PC-9 (cell line): Measurements from ENCODE around the gene CEP162. TPM values are rescaled to one million over a fixed set of nuclear protein-coding genes. Genes with fewer than 3 reads are reported as not detected.
"Not testable (repeated sequence)": the region's sequence is repeated elsewhere in the genome, so short reads cannot be mapped to it uniquely, and the experiment has no call there.

Experiments used
- BruUV-seq: library from RNA; stranded (reverse); fragments of 400-500 nt; replicated peaks from 2 replicates; lab custom pipeline; 2021; lab: Mats Ljungman, UMichigan
- CTCF ChIA-PET: fragments of 300-600 bp; sonication (Branson Sonifier 250); formaldehyde crosslinking; loops from one replicate; lab custom pipeline; 2022; ENCODE audit warnings: antibody characterized with exemption; lab: Charles Lee
- POLR2A ChIA-PET: fragments of 300-600 bp; sonication (Branson Sonifier 250); formaldehyde crosslinking; loops from one replicate; lab custom pipeline; 2022; ENCODE audit warnings: antibody characterized with exemption; ENCODE audit not compliant: unreplicated experiment; lab: Charles Lee
- DNase-seq, 2 experiments: peaks; one replicate each; pipeline versions ENCODE4 v3.0.0 to v3.0.0-alpha.2; 2015 to 2022; ENCODE audit warnings: mixed read lengths in 1 of 2
- H2AFZ ChIP-seq: fragments of 200-600 bp; sonication (generic); 2 replicates; pipeline ENCODE4 v1.8.1; 2017; ENCODE audit warnings: antibody characterized with exemption
- H3F3A ChIP-seq: fragments of 200-600 bp; sonication (generic); 2 replicates; pipeline ENCODE4 v1.8.1; 2017; ENCODE audit warnings: antibody characterized with exemption, mild to moderate bottlenecking, low read depth; ENCODE audit not compliant: insufficient read depth
- H3K27ac ChIP-seq: fragments of 200-600 bp; sonication (generic); 2 replicates; pipeline ENCODE4 v1.6.1; 2016; ENCODE audit warnings: mixed run types
- H3K27me3 ChIP-seq: fragments of 200-600 bp; sonication (generic); 2 replicates; pipeline ENCODE4 v1.6.1; 2016; ENCODE audit warnings: low read depth, mixed run types; ENCODE audit not compliant: insufficient read depth
- H3K36me3 ChIP-seq: fragments of 200-600 bp; sonication (generic); 2 replicates; pipeline ENCODE4 v1.6.1; 2016; ENCODE audit warnings: low read depth, mixed run types
- H3K4me1 ChIP-seq: fragments of 200-600 bp; sonication (generic); replicated peaks from 2 replicates; pipeline ENCODE4 v1.6.1; 2016; ENCODE audit warnings: mixed run types; ENCODE audit not compliant: insufficient read depth
- H3K4me2 ChIP-seq: fragments of 200-600 bp; sonication (generic); 2 replicates; pipeline ENCODE4 v1.6.1; 2017; ENCODE audit warnings: mixed run types
- H3K4me3 ChIP-seq: fragments of 200-600 bp; sonication (generic); 2 replicates; pipeline ENCODE4 v1.6.1; 2016; ENCODE audit warnings: mixed run types
- H3K79me2 ChIP-seq: fragments of 200-600 bp; sonication (generic); 2 replicates; pipeline ENCODE4 v1.6.1; 2017; ENCODE audit warnings: low read depth, mixed run types
- H3K9me2 ChIP-seq: fragments of 200-600 bp; sonication (generic); 2 replicates; pipeline ENCODE4 v1.8.1; 2017; ENCODE audit warnings: mild to moderate bottlenecking; ENCODE audit not compliant: insufficient read depth
- H3K9me3 ChIP-seq: fragments of 200-600 bp; sonication (generic); 2 replicates; pipeline ENCODE4 v1.8.1; 2016; ENCODE audit warnings: low read depth; ENCODE audit not compliant: insufficient read depth
- H4K20me1 ChIP-seq: fragments of 200-600 bp; sonication (generic); 2 replicates; pipeline ENCODE4 v1.8.1; 2017; ENCODE audit not compliant: insufficient read depth
- EZH2 ChIP-seq: fragments of 200-600 bp; sonication (generic); IDR thresholded peaks from 2 replicates; pipeline ENCODE4 v1.8.0; 2017; ENCODE audit warnings: antibody characterized with exemption, low read depth
- intact Hi-C: fragments of 100-400 bp; cut with micrococcal nuclease; formaldehyde crosslinking; loops from one replicate; pipeline ENCODE4 v1.10.0; 2022; ENCODE audit not compliant: unreplicated experiment
- total RNA-seq: library from RNA; stranded (reverse); gene quantifications from 2 replicates; pipeline ENCODE4 v1.2.3, GENCODE V29; 2021
- TF ChIP-seq, protein P1 (sequence below): fragments of 200-600 bp; sonication (generic); conservative IDR thresholded peaks from 2 replicates; pipeline ENCODE4 v1.6.1; 2017; ENCODE audit warnings: mixed run types, antibody characterized with exemption, mild to moderate bottlenecking, moderate library complexity

The CEP162 gene
- total RNA-seq, 1 experiment from 2014 or later = 5.8 TPM

- no peak overlapping the region for H3K27ac ChIP-seq
- no peaks in the 10 kb centered on the region for H4K20me1 ChIP-seq
- POLR2A ChIA-PET = interaction anchor here (0.6 kb wide), 1 partner anchor 500 kb away, joined by 10 read pairs; no protein-coding TSS in a partner anchor
- no peak for DNase-seq
- CTCF ChIA-PET = interaction anchor here (0.6 kb wide), 1 partner anchor 591 kb away, joined by 3 read pairs; no protein-coding TSS in a partner anchor
- peaks cover 6% of the 10 kb centered on the region; the same call in 1 of the 2 replicates for H3K4me1 ChIP-seq
- no peaks in the 10 kb centered on the region for H3F3A ChIP-seq
- TF ChIP-seq, protein P1, sequence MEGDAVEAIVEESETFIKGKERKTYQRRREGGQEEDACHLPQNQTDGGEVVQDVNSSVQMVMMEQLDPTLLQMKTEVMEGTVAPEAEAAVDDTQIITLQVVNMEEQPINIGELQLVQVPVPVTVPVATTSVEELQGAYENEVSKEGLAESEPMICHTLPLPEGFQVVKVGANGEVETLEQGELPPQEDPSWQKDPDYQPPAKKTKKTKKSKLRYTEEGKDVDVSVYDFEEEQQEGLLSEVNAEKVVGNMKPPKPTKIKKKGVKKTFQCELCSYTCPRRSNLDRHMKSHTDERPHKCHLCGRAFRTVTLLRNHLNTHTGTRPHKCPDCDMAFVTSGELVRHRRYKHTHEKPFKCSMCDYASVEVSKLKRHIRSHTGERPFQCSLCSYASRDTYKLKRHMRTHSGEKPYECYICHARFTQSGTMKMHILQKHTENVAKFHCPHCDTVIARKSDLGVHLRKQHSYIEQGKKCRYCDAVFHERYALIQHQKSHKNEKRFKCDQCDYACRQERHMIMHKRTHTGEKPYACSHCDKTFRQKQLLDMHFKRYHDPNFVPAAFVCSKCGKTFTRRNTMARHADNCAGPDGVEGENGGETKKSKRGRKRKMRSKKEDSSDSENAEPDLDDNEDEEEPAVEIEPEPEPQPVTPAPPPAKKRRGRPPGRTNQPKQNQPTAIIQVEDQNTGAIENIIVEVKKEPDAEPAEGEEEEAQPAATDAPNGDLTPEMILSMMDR = no peak
- no peak for TF ChIP-seq EZH2
- BruUV-seq = TSS peak; percentile 70
- H3K36me3 ChIP-seq = no peaks in the 10 kb centered on the region
- peak overlapping the region; percentile 95 for H3K4me3 ChIP-seq
- no peaks in the 10 kb centered on the region for H3K79me2 ChIP-seq
- peaks cover 3% of the 10 kb centered on the region; the same call in 1 of the 2 replicates for H3K27me3 ChIP-seq
- intact Hi-C loops = loop anchor here (2.0 kb wide), 1 partner anchor 1158 kb away; no protein-coding TSS in a partner anchor
- peak overlapping the region; percentile 90 for H3K4me2 ChIP-seq
- H3K9me2 ChIP-seq = no peaks in the 10 kb centered on the region
- peak overlapping the region; percentile 98 for H2AFZ ChIP-seq
- no peaks in the 10 kb centered on the region for H3K9me3 ChIP-seq
Observed at GRCh38 chr6:84227044-84227433, 404 bp downstream of the CEP162 start.

DNA sequence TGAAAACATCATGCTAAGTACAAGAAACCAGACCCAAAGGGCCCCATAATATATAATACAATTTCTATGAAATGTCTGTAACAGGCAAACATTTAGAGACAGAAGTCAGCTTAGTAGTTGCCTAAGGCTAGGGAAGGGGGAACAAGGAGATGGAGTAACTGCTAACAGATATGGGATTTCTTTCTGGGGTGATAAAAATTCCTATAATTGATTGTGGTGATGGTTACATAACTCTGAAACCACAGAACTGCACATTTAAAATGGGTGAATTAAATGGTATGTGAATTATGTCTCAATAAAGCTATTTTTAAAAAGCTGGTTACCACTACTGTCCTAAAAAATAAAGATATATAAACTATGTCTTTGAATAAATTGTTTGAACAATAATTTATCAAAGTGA lies 3.2 kb downstream of the CEP162 start:
- no peaks in the 10 kb centered on the region for H3K9me3 ChIP-seq
- no peaks in the 10 kb centered on the region for H3F3A ChIP-seq
- H3K79me2 ChIP-seq = no peaks in the 10 kb centered on the region
- H3K9me2 ChIP-seq = no peaks in the 10 kb centered on the region
- no peak for TF ChIP-seq EZH2
- TF ChIP-seq, protein P1 = no peak
- no TSS peak for BruUV-seq
- intact Hi-C loops = loop anchor here (5.0 kb wide), 1 partner anchor 607 kb away; no protein-coding TSS in a partner anchor
- peaks cover 6% of the 10 kb centered on the region; the same call in 1 of the 2 replicates for H3K4me1 ChIP-seq
- no peak overlapping the region for H3K4me3 ChIP-seq
- no peak overlapping the region for H3K27ac ChIP-seq
- CTCF ChIA-PET = no interaction called here
- H3K27me3 ChIP-seq = no peaks in the 10 kb centered on the region
- DNase-seq = no peak
- POLR2A ChIA-PET = no interaction called here
- no peaks in the 10 kb centered on the region for H4K20me1 ChIP-seq
- no peaks in the 10 kb centered on the region for H3K36me3 ChIP-seq
- H3K4me2 ChIP-seq = no peak overlapping the region
- H2AFZ ChIP-seq = no peak overlapping the region

GRCh38 chr6:84223608-84224007 lies 3.8 kb downstream of the CEP162 start:
- H3K4me2 ChIP-seq, H3K27me3 ChIP-seq, BruUV-seq, H3K9me3 ChIP-seq, H3K4me3 ChIP-seq, H2AFZ ChIP-seq, H3K9me2 ChIP-seq, H4K20me1 ChIP-seq, H3K27ac ChIP-seq, DNase-seq, POLR2A ChIA-PET, H3F3A ChIP-seq, H3K79me2 ChIP-seq, CTCF ChIA-PET, H3K36me3 ChIP-seq, H3K4me1 ChIP-seq: not testable (repeated sequence)
- intact Hi-C loops = loop anchor here (5.0 kb wide), 1 partner anchor 606 kb away; no protein-coding TSS in a partner anchor
